ENCODE results near the gene TP73.

TP73 gene

GRCh38 chr1:3785456-3786157, 133.3 kb downstream of the TP73 start:
- DNase-seq: no peak
